MM.1S (cell line): Measurements from ENCODE around the gene TDRD1.

Source experiments
- DNase-seq: peaks from one replicate; pipeline ENCODE4 v3.0.0-alpha.2; 2015
- H2AFZ ChIP-seq: fragments of 300-600 bp; sonication (generic); 2 replicates; pipeline ENCODE4 v1.6.0; 2016; ENCODE audit warnings: antibody characterized with exemption, low read length
- H3F3A ChIP-seq: fragments of 300-600 bp; sonication (generic); 2 replicates; pipeline ENCODE4 v1.6.1; 2016; ENCODE audit warnings: mild to moderate bottlenecking, antibody characterized with exemption, low read length, moderate library complexity, mixed read lengths; ENCODE audit not compliant: insufficient read depth
- H3K27ac ChIP-seq: fragments of 300-600 bp; sonication (generic); 2 replicates; pipeline ENCODE4 v1.5.1; 2016; ENCODE audit warnings: mild to moderate bottlenecking, low read length
- H3K27me3 ChIP-seq: fragments of 300-600 bp; sonication (generic); replicated peaks from 2 replicates; pipeline ENCODE4 v1.6.0; 2016; ENCODE audit warnings: low read length; ENCODE audit not compliant: insufficient read depth
- H3K36me3 ChIP-seq: fragments of 300-600 bp; sonication (generic); replicated peaks from 2 replicates; pipeline ENCODE4 v1.6.1; 2016; ENCODE audit warnings: mild to moderate bottlenecking, low read length, mixed read lengths; ENCODE audit not compliant: insufficient read depth
- H3K4me1 ChIP-seq: fragments of 300-600 bp; sonication (generic); 2 replicates; pipeline ENCODE4 v1.6.1; 2016; ENCODE audit warnings: low read length, mixed read lengths
- H3K4me2 ChIP-seq: fragments of 300-600 bp; sonication (generic); 2 replicates; pipeline ENCODE4 v1.6.0; 2016; ENCODE audit warnings: low read depth, low read length
- H3K4me3 ChIP-seq: fragments of 300-600 bp; sonication (generic); 2 replicates; pipeline ENCODE4 v1.5.1; 2016; ENCODE audit warnings: low read length, mixed read lengths
- H3K79me2 ChIP-seq: fragments of 300-600 bp; sonication (generic); 2 replicates; pipeline ENCODE4 v1.6.1; 2016; ENCODE audit warnings: mixed run types, low read length, mixed read lengths
- H3K9ac ChIP-seq: fragments of 300-600 bp; sonication (generic); 2 replicates; pipeline ENCODE4 v1.6.1; 2016; ENCODE audit warnings: low read length, mixed read lengths
- H3K9me2 ChIP-seq: fragments of 300-600 bp; sonication (generic); replicated peaks from 2 replicates; pipeline ENCODE4 v1.6.1; 2016; ENCODE audit warnings: mild to moderate bottlenecking, low read length, mixed read lengths; ENCODE audit not compliant: insufficient read depth
- H3K9me3 ChIP-seq: fragments of 300-600 bp; sonication (generic); replicated peaks from 2 replicates; pipeline ENCODE4 v1.6.1; 2016; ENCODE audit warnings: mild to moderate bottlenecking, low read length, mixed read lengths; ENCODE audit not compliant: insufficient read depth
- H4K20me1 ChIP-seq: fragments of 300-600 bp; sonication (generic); 2 replicates; pipeline ENCODE4 v1.6.1; 2016; ENCODE audit warnings: mild to moderate bottlenecking, low read length, moderate library complexity, mixed read lengths; ENCODE audit not compliant: insufficient read depth
- EZH2 ChIP-seq: fragments of 300-600 bp; sonication (generic); optimal IDR thresholded peaks from 2 replicates; pipeline ENCODE3; 2017; ENCODE audit warnings: low read depth, mild to moderate bottlenecking, antibody characterized with exemption, low read length, mixed read lengths
- EZH2phosphoT487 ChIP-seq: fragments of 300-600 bp; sonication (generic); IDR thresholded peaks from 2 replicates; pipeline ENCODE4 v1.6.1; 2018; ENCODE audit warnings: antibody characterized with exemption, low read length
- TF ChIP-seq, protein P1 (sequence below): fragments of 300-600 bp; sonication (generic); IDR thresholded peaks from 2 replicates; pipeline ENCODE4 v1.5.1; 2016; ENCODE audit warnings: antibody characterized with exemption, low read length, mixed read lengths

Gene TDRD1

DNA sequence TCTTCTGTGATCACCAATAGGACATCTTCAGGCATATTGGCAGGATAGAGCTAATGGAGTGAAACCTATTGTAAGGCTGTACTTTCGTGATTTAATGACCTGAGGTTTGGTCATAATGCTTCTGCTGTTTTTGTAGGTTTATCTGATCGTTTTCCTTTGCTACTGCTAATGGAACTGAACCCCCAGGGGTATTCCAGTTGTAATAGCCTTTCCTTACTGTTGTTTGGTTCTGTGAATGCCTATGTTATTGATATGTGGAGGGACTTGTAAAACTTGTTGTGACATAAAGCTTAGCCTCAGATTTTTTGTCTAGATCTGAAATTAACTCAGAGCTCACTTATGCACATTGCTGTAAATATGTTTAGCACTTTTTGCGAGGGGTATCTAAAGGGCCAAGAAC is 49.0 kb downstream of the TDRD1 start:
- no peak for TF ChIP-seq EZH2phosphoT487
- TF ChIP-seq, protein P1, sequence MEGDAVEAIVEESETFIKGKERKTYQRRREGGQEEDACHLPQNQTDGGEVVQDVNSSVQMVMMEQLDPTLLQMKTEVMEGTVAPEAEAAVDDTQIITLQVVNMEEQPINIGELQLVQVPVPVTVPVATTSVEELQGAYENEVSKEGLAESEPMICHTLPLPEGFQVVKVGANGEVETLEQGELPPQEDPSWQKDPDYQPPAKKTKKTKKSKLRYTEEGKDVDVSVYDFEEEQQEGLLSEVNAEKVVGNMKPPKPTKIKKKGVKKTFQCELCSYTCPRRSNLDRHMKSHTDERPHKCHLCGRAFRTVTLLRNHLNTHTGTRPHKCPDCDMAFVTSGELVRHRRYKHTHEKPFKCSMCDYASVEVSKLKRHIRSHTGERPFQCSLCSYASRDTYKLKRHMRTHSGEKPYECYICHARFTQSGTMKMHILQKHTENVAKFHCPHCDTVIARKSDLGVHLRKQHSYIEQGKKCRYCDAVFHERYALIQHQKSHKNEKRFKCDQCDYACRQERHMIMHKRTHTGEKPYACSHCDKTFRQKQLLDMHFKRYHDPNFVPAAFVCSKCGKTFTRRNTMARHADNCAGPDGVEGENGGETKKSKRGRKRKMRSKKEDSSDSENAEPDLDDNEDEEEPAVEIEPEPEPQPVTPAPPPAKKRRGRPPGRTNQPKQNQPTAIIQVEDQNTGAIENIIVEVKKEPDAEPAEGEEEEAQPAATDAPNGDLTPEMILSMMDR: no peak
- TF ChIP-seq EZH2: no peak
- H3K27ac ChIP-seq: no peak overlapping the region
- H4K20me1 ChIP-seq: no peaks in the 10 kb centered on the region
- H3K9me3 ChIP-seq: no peaks in the 10 kb centered on the region
- no peak overlapping the region for H3K4me2 ChIP-seq
- no peaks in the 10 kb centered on the region for H3K4me1 ChIP-seq
- H3K9me2 ChIP-seq: no peaks in the 10 kb centered on the region
- no peaks in the 10 kb centered on the region for H3K27me3 ChIP-seq
- no peaks in the 10 kb centered on the region for H3F3A ChIP-seq
- H3K9ac ChIP-seq: no peak overlapping the region
- H3K4me3 ChIP-seq: no peak overlapping the region
- H3K36me3 ChIP-seq: no peaks in the 10 kb centered on the region
- DNase-seq: no peak
- H3K79me2 ChIP-seq: no peaks in the 10 kb centered on the region
- no peak overlapping the region for H2AFZ ChIP-seq

DNA sequence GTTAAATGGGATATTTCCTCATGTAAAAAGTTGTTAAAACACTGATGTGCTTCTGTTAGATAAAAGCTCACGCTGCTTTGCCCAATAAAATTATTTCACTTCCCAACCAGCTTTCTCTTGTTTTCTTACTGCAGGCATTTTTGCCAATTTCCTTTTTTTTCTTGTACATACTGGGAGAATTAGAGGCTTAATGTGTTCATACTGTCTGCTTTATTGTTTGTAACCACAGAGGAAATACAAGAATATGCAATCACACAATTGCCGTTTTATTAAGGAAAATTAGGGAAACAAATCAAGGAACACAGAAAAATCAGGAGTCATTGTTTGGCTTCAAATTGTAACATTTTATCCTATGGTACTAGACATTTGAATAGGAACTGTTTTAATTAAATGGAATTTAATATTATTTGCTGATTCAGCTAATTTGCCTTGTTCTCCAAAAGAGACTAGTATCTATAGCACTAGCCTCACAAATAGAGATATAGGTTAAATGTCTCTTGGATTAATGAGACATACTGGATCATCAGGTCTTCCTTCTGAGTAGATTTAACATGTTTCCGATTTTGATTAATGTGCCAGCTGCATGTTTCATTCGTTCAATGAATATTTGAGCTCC is 53.5 kb downstream of the TDRD1 start:
- no peak for DNase-seq
- no peak for TF ChIP-seq EZH2
- TF ChIP-seq EZH2phosphoT487: no peak
- TF ChIP-seq, protein P1: no peak
- Histone ChIP-seq H4K20me1 (no peaks in the 10 kb centered on the region), H3K4me1 (no peaks in the 10 kb centered on the region), H3K79me2 (no peaks in the 10 kb centered on the region), H3K9me3 (no peaks in the 10 kb centered on the region), H3K9ac (no peak overlapping the region), H2AFZ (no peak overlapping the region), H3K9me2 (no peaks in the 10 kb centered on the region), H3F3A (no peaks in the 10 kb centered on the region), H3K27me3 (no peaks in the 10 kb centered on the region), H3K4me2 (no peak overlapping the region), H3K27ac (no peak overlapping the region), H3K36me3 (no peaks in the 10 kb centered on the region), H3K4me3 (no peak overlapping the region)

DNA sequence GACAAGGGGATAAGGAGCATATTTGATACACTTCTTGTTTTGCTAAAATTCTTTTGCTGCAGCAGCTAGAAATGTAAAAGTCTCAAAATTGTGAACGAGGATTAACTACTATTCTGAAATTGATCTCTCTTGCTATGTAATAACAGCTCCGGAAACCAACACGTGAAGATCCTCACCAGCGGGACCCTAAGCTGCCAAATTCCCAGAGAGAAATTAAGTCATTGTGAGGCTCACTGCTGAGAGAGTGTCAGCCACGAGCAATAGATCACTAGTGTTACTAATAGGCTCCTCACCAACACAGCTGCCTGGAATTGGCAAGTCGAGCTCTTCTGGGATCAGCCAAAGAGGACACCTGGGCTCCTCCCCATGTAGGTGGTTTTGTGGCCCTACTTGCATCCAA is 54.3 kb downstream of the TDRD1 start:
- Histone ChIP-seq H3K27ac (no peak overlapping the region), H3K79me2 (no peaks in the 10 kb centered on the region), H3K9me2 (no peaks in the 10 kb centered on the region), H3K9ac (no peak overlapping the region), H3K4me2 (no peak overlapping the region), H2AFZ (no peak overlapping the region), H3F3A (no peaks in the 10 kb centered on the region), H3K36me3 (no peaks in the 10 kb centered on the region), H4K20me1 (no peaks in the 10 kb centered on the region), H3K4me1 (no peaks in the 10 kb centered on the region), H3K9me3 (no peaks in the 10 kb centered on the region), H3K27me3 (peaks cover 6% of the 10 kb centered on the region; the same call in 1 of the 2 replicates), H3K4me3 (no peak overlapping the region)
- TF ChIP-seq EZH2phosphoT487: no peak
- TF ChIP-seq, protein P1: no peak
- no peak for TF ChIP-seq EZH2
- DNase-seq: no peak
